GM19455 (cell line): ENCODE measurements around the gene POLR1A.

ENCODE experiments used
- ATAC-seq: cut with Tn5 transposase; IDR thresholded peaks from one replicate; pipeline ENCODE4 v1.9.1; 2021; ENCODE audit not compliant: unreplicated experiment

Gene POLR1A

GRCh38 chr2:86065512-86065911 lies 40.2 kb downstream of the POLR1A start:
- no peak for ATAC-seq

GRCh38 chr2:86064006-86064405 lies 41.7 kb downstream of the POLR1A start:
- ATAC-seq: no peak

GRCh38 chr2:86062043-86062442 lies 43.6 kb downstream of the POLR1A start:
- ATAC-seq: no peak

- no peak for ATAC-seq
Observed at GRCh38 chr2:86056590-86057331, 48.9 kb downstream of the POLR1A start.

GRCh38 chr2:86055314-86055713 lies 50.4 kb downstream of the POLR1A start:
- no peak for ATAC-seq

- ATAC-seq: no peak
Observed at GRCh38 chr2:86054535-86055082, 51.1 kb downstream of the POLR1A start.

- ATAC-seq: no peak
Observed at GRCh38 chr2:86053166-86053565, 52.5 kb downstream of the POLR1A start.

GRCh38 chr2:86052676-86053075 lies 53.0 kb downstream of the POLR1A start:
- no peak for ATAC-seq

GRCh38 chr2:86052265-86052664 lies 53.4 kb downstream of the POLR1A start:
- ATAC-seq: no peak

GRCh38 chr2:86050301-86050700 lies 55.4 kb downstream of the POLR1A start:
- ATAC-seq: no peak

- no peak for ATAC-seq
Observed at GRCh38 chr2:86049529-86049928, 56.2 kb downstream of the POLR1A start.

GRCh38 chr2:86048888-86049287 lies 56.8 kb downstream of the POLR1A start:
- no peak for ATAC-seq

GRCh38 chr2:86048383-86048701 lies 57.3 kb downstream of the POLR1A start:
- no peak for ATAC-seq

GRCh38 chr2:86047575-86048382 lies 57.9 kb downstream of the POLR1A start:
- ATAC-seq: no peak

GRCh38 chr2:86045541-86045940 lies 60.1 kb downstream of the POLR1A start:
- no peak for ATAC-seq

- no peak for ATAC-seq
Observed at GRCh38 chr2:86044614-86045013, 61.1 kb downstream of the POLR1A start.

GRCh38 chr2:86044045-86044444 lies 61.6 kb downstream of the POLR1A start:
- no peak for ATAC-seq

GRCh38 chr2:86042256-86043168 lies 63.2 kb downstream of the POLR1A start:
- ATAC-seq: no peak

- ATAC-seq: no peak
Observed at GRCh38 chr2:86039963-86040655, 65.6 kb downstream of the POLR1A start.

GRCh38 chr2:86039178-86039962 lies 66.3 kb downstream of the POLR1A start:
- no peak for ATAC-seq
